Fibroblast of skin of left quadriceps (primary cell): ENCODE measurements around the gene METTL25B.

ENCODE experiments used
- DNase-seq, 2 experiments: peaks; one replicate each; pipeline ENCODE4 v3.0.0-alpha.2; 2013; ENCODE audit warnings: low read depth in 2 of 2

METTL25B gene

DNA sequence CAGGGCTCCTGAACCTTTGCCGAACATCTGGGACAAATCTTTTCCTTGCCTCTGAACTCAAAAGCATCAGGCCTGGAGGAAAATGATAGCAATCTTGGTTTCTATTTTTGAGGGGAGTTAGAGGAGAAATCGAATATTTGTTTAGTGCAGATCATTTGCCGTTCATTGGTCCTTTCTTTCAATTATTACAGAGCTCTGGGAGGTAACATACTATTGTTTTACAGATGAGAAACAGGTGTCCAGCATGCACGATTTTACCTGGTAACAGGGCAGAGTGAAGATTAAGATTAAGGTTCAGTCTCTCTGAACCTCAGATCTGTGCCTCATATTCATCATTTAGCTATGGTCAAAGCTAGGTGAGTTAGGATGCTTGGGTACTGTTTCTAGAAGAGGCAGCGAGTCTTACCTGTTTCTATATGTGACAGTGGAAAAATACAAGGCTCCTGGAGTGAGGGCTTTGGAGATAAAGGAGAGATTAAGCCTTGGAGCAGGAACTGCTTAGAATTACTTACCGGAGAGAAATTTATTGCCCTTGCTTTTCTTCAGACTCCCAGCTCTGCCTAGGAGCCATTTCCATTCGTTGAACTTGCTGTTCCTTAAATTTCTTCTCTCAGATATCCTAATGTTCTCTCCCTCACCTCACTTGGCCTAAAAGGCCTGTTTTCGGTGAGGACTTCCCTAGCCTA is 40.5 kb downstream of the METTL25B start:
- no peak for DNase-seq

DNA sequence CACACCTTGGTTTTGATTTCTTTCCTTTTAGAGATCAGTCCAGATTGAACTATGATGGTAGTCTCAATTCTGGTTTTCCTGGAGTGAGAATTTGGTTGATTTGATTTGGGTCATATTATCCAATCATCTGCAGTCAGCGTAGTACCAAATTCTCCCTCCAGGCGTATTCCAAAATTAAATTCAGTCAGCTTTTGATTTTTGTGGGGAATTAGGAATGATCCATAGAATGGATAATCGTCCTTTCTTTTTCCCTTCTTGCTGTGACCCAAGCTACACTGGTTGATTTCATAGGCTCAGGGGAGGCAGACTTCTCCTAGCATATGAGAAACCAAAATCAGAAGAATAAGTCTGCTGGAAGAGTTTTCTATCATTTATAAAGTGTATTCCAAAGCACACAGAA is 44.0 kb downstream of the METTL25B start:
- DNase-seq: no peak

DNA sequence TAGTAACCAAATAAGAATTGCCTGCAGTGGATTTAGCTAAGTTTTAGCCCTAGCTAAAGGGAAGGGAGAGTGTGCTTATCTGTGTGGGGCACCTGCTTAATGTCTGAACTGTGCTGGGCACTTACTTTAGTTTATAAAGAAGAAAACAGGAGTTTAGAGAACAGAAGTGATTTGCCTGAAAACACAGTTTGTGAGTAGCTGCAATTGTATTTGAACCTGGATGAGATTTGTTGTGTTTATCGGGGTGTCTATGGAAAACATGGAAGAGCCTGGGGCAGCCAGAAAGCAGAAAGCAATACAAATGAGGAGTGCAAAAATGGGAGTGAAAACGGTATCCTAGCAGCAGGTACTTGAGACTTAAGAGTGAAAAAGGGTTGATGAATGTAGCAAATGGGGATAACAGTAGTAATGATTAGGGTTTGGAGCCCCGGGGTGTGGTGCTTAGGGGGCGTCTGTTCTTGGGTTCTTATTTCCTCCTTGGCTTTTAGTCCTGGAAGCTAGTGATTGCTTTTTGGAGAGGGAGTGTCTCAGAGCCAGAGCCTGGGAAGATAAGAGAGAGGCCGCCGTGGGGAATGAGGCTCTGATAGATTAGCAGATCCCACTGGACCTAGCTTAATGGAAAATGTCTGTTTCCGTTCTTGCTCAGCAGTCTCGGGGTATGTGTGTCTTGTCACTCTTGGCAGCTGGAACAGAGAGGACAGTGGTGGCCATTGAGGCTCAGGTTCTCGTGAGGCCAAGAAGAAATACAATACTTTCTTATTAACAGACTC is 44.6 kb downstream of the METTL25B start:
- DNase-seq: no peak

DNA sequence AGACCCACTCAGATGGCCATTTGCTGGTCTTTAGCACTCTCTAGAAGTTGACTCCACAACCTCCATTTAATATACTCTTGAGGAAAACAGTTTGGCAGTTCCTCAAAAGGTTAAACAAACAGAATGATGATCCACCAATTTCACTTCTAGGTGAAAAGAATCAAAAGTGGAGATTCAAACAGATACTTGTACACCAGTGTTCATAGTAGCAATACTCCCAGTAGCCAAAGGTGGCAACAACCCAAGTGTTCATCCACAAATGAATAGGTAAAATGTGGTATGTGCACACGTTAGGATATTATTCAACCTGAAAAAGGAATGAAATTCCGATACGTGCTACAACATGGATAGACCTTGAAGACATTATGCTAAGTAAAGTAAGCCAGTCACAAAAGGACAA is 45.3 kb downstream of the METTL25B start:
- DNase-seq: no peak

DNA sequence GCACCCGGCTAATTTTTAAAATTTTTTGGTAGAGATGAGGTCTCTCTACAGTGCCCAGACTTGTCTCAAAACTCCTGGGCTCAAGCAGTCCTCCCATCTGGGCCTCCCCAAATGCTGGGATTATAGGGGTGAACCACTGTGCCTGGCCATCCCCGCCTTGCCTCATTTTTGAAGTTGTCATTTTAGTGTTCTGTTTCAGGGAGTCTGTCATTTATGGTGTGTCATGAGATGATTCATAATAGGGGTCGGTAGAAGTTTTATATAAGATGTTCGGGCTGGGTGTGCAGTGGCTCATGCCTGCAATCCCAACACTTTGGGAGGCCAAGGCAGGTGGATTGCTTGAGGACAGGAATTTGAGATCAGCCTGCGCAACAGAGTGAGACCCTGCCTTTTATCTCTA is 47.5 kb downstream of the METTL25B start:
- DNase-seq: no peak

DNA sequence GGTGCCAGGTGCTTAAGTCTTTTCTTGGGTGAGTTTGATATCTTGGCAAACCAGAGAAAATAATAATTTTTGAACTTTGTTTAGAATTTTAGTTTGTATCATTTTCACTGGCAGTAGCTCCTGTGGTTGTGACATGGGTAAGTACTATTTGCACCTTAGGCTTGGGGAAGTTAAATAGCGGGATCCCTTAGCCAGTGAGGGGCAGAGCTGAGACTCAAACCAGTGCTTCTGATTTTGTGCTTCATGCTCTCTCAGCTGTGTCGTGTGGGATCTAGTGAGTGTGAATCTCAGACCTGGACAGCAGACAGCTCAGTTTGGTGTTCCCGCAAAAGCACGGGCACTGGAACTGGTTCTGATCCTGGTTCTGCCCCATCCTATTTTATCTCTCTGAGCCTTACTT is 48.7 kb downstream of the METTL25B start:
- no peak for DNase-seq

DNA sequence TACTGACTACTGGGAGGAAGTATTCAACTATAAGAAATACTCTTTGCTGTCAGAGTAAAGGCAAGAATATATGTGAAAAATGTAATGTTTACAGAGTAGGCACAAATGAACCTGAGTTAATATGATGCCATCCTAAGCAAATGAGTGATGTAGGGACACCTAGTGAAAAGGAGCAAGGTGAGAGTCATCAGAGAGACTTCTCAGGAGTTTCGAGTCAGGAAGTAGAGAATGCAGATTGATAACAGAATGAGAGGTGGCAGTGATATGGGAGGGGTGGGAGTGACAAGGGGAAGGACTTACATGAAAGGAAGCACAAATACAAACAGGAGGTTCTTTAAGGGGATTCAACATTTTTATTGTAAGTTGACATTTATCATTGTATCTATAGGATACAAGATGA is 49.3 kb downstream of the METTL25B start:
- no peak for DNase-seq

DNA sequence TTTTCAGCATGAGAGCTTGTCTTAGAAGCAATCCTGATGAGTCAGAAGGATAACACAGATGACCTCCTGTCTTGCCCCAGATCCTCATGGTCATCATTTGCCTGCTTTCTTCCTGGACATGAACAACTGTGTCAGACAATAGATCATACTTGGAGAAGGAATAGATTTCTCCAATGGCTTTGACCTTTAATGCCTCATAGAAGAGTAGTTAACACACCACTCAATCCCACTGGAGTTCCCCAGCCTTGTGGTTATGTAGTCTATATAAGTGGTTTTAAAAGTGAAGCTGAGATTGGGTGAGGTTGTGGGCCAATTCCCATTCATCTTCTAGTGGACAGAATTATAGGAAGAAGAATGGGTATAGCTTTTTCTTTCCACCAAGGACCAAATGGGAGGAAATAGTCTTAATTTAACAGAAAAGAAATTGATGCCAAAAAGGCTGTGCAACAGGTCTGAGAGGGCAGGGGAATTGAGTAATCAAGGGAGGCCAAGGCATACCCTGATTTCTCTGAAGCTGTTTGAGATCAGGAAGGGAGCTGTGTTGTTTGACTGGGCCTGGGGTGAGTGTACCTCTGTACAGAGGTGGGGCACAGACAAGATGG is 53.4 kb downstream of the METTL25B start:
- DNase-seq: no peak

DNA sequence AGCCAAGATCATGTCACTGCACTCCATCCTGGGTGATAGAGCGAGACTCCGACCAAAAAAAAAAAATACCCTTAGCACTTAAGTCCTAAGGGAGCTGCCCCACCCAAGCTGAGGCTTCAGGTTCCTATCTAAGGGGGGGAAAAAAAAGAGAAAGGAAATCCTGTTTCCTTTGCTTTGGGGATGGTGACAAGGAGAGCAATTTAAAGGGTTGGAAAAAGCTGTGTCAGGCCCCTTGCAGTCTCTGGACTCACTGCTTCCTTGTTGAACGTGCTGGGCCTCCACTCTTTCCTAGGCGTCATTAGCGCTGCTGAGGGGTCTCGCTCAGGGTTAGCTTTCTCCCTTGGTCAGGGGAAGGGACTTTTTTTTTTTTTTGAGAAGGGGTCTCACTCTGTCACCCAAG is 57.2 kb downstream of the METTL25B start:
- DNase-seq: no peak
